Measurements from ENCODE around the gene CEBPG. TPM values are rescaled to one million over a fixed set of nuclear protein-coding genes. Genes with fewer than 3 reads are reported as not detected.

Gene CEBPG
- 10 to 100 TPM; 24.5 to 29.7 TPM for total RNA-seq
- 10 to 100 TPM; 21.5 to 24.9 TPM for polyA plus RNA-seq
- long read RNA-seq, donor 1, full-length matches to known transcripts = 18 of 18 reads
- long read RNA-seq, donor 1, partial matches to known transcripts = 0 of 18 reads
- long read RNA-seq, donor 1, other reads (novel, unspliced or antisense) = 0 of 18 reads
- long read RNA-seq, donor 2, full-length matches to known transcripts = 10 of 10 reads
- long read RNA-seq, donor 2, partial matches to known transcripts = 0 of 10 reads
- long read RNA-seq, donor 2, other reads (novel, unspliced or antisense) = 0 of 10 reads
- long read RNA-seq, donor 3, full-length matches to known transcripts = 8 of 8 reads
- long read RNA-seq, donor 3, partial matches to known transcripts = 0 of 8 reads
- long read RNA-seq, donor 3, other reads (novel, unspliced or antisense) = 0 of 8 reads
- long read RNA-seq, donor 4, full-length matches to known transcripts = 3 of 3 reads
- long read RNA-seq, donor 4, partial matches to known transcripts = 0 of 3 reads
- long read RNA-seq, donor 4, other reads (novel, unspliced or antisense) = 0 of 3 reads
- long read RNA-seq, donor 5, full-length matches to known transcripts = 24 of 46 reads
- long read RNA-seq, donor 5, partial matches to known transcripts = 22 of 46 reads
- long read RNA-seq, donor 5, other reads (novel, unspliced or antisense) = 0 of 46 reads

DNA sequence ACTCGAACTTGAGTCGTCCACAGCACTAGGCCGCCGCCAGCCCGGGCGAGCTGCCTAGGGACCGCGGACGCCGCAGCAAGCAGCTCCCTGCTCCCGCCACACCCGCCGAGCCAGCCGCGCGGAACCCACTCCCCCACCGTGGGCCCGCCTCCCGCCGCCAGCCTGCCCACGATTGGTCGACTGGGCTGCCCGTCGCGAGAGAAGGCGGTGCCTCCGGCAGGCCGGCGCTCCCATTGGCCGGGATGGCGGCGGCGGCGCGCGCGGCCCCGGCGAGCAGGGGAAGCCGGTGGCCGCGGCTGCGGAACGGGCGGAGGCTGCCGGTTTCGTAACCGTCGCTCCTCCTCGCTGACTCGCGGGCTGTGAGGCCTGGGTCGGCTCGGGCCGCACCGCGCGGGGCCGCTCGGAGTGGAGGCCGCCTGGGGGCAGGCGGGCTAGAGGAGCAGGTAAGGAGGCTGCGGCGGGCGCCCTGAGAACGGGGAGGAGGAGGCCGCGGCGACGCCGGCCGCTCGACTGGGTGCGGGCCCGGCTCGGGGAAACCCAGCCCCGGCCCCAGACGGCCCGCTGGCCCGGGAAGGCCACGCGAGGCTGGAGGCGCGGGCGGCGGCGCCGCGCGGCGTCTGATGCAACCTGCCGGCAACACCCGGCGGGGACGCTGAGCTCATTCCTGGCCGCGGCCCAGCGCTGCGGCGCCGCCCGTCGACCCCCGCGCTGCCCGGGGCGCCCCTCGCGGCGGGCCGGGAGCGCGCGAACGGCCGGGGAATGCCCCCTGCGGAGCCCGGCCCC, at the start of gene CEBPG:
TSS of gene CEBPG (plus strand) at position 257 of the 783 bp plus-strand sequence. CDS start 5,531 bp downstream, outside the sequence.
- H3K36me3 ChIP-seq (ENCODE audit: control insufficient read depth in 4 of 4, insufficient read depth in 4 of 4, low read length in 4 of 4) = no peaks in the 10 kb centered on the region
- H3K27ac ChIP-seq (ENCODE audit: low read depth in 1 of 2, low read length in 1 of 2) = peak within 1 kb of the TSS; percentile 96 to 98
- WGBS, 2 donors = 0 to 1% methylated on average over 102 to 118 of the region's 118 CpGs
- H3K4me3 ChIP-seq = peak within 1 kb of the TSS; percentile 84
- ATAC-seq (ENCODE audit: insufficient read depth, low FRiP score) = peak; percentile 99
- peaks cover 0 to 19% (median 9%) of the 10 kb centered on the region in 5 donors for H3K4me1 ChIP-seq (ENCODE audit: control insufficient read depth in 5 of 5, insufficient read depth in 5 of 5, low read length in 5 of 5)
- TF ChIP-seq, protein P1, sequence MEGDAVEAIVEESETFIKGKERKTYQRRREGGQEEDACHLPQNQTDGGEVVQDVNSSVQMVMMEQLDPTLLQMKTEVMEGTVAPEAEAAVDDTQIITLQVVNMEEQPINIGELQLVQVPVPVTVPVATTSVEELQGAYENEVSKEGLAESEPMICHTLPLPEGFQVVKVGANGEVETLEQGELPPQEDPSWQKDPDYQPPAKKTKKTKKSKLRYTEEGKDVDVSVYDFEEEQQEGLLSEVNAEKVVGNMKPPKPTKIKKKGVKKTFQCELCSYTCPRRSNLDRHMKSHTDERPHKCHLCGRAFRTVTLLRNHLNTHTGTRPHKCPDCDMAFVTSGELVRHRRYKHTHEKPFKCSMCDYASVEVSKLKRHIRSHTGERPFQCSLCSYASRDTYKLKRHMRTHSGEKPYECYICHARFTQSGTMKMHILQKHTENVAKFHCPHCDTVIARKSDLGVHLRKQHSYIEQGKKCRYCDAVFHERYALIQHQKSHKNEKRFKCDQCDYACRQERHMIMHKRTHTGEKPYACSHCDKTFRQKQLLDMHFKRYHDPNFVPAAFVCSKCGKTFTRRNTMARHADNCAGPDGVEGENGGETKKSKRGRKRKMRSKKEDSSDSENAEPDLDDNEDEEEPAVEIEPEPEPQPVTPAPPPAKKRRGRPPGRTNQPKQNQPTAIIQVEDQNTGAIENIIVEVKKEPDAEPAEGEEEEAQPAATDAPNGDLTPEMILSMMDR (IDR thresholded peaks at IDR 0.05; ENCODE audit: control extremely low read depth, extremely low read depth) = no peak
- DNase-seq = peak; percentile 94 to 97 (median 95)
- H3K9ac ChIP-seq (ENCODE audit: insufficient read depth in 1 of 2, low read length in 2 of 2) = peak within 1 kb of the TSS; percentile 72 to 79
- no peaks in the 10 kb centered on the region for H3K27me3 ChIP-seq (ENCODE audit: control insufficient read depth in 3 of 3, insufficient read depth in 3 of 3, low read length in 2 of 3)
- no peaks in the 10 kb centered on the region for H3K9me3 ChIP-seq (ENCODE audit: control insufficient read depth in 4 of 4, insufficient read depth in 3 of 4, low read length in 3 of 4)

DNA sequence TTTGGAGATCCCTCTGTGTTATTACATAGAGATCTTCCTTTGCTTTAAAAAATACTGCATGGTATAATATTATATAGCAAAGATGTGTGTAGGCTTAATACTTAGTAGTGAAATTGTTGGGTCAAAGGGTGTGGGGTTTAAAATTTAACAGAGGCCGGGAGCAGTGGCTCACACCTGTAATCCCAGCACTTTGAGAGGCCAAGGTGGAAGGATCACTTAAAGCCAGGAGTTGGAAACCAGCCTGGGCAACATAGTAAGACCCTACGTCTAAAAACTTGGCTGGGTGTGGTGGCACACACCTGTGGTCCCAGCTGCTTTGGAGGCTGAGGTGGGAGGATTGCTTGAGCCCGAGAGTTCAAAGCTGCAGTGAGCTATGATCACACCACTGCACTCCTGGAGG, 48.9 kb upstream of the CEBPG start:
- Histone ChIP-seq H3K9me3 (ENCODE audit: control insufficient read depth in 4 of 4, insufficient read depth in 3 of 4, low read length in 3 of 4) (peaks cover 0 to 7% (median 4%) of the 10 kb centered on the region in 4 donors), H3K27me3 (ENCODE audit: control insufficient read depth in 3 of 3, insufficient read depth in 3 of 3, low read length in 2 of 3) (no peaks in the 10 kb centered on the region), H3K4me3 (no peak overlapping the region), H3K36me3 (ENCODE audit: control insufficient read depth in 4 of 4, insufficient read depth in 4 of 4, low read length in 4 of 4) (no peaks in the 10 kb centered on the region), H3K27ac (ENCODE audit: low read depth in 1 of 2, low read length in 1 of 2) (no peak overlapping the region), H3K9ac (ENCODE audit: insufficient read depth in 1 of 2, low read length in 2 of 2) (no peak overlapping the region), H3K4me1 (ENCODE audit: control insufficient read depth in 5 of 5, insufficient read depth in 5 of 5, low read length in 5 of 5) (no peaks in the 10 kb centered on the region)
- DNase-seq = no peak
- no peak for ATAC-seq (ENCODE audit: insufficient read depth, low FRiP score)
- 68 to 88% methylated on average over 3 of the region's 3 CpGs for WGBS, 2 donors
- TF ChIP-seq, protein P1 (IDR thresholded peaks at IDR 0.05; ENCODE audit: control extremely low read depth, extremely low read depth) = no peak

DNA sequence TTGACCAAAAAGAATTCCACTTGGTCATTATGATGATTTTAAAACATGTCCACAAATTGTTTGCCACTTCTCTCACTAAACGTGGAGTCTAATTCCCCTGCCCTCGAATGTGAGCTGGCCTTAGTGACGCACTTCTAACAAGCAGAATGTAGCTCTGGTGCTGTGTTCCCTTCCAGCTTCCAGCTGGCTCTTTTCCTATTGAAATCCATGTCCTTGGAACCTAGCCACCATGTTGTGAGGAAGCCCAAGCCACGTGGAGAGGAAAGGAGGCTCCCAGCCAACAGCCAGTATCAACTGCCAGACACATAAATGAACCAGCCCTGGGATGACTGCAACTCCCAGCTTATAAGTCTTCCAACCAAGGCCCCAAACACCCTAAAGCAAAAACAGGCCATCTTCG, 47.6 kb upstream of the CEBPG start:
- 71 to 81% methylated on average over 5 of the region's 5 CpGs for WGBS, 2 donors

More for the DNA sequence above, 47.6 kb upstream of the CEBPG start:
- Histone ChIP-seq H3K4me1 (ENCODE audit: control insufficient read depth in 5 of 5, insufficient read depth in 5 of 5, low read length in 5 of 5) (no peaks in the 10 kb centered on the region), H3K4me3 (no peak overlapping the region), H3K9ac (ENCODE audit: insufficient read depth in 1 of 2, low read length in 2 of 2) (no peak overlapping the region), H3K27me3 (ENCODE audit: control insufficient read depth in 3 of 3, insufficient read depth in 3 of 3, low read length in 2 of 3) (no peaks in the 10 kb centered on the region), H3K27ac (ENCODE audit: low read depth in 1 of 2, low read length in 1 of 2) (no peak overlapping the region), H3K36me3 (ENCODE audit: control insufficient read depth in 4 of 4, insufficient read depth in 4 of 4, low read length in 4 of 4) (no peaks in the 10 kb centered on the region), H3K9me3 (ENCODE audit: control insufficient read depth in 4 of 4, insufficient read depth in 3 of 4, low read length in 3 of 4) (peaks cover 0 to 7% (median 4%) of the 10 kb centered on the region in 4 donors)
- TF ChIP-seq, protein P1 (IDR thresholded peaks at IDR 0.05; ENCODE audit: control extremely low read depth, extremely low read depth) = no peak
- ATAC-seq (ENCODE audit: insufficient read depth, low FRiP score) (no peak), DNase-seq (no peak)
